Astrocyte of the spinal cord (primary cell): Measurements from ENCODE around the gene GNAI3.

ENCODE experiments used
- DNase-seq: peaks from one replicate; pipeline ENCODE4 v3.0.0; 2011; ENCODE audit warnings: low read depth, low spot score
- H3K4me3 ChIP-seq: 2 replicates; pipeline ENCODE4 v1.5.1; 2011; ENCODE audit warnings: low read depth, mild to moderate bottlenecking, low read length, moderate library complexity
- in situ Hi-C: cut with HindIII; loops from 2 replicates; pipeline ENCODE4 v1.10.0; 2017; ENCODE audit warnings: low sequenced_read_pairs
- TF ChIP-seq, protein P1 (sequence below): IDR thresholded peaks from 2 replicates; pipeline ENCODE4 v1.5.1; 2012; ENCODE audit warnings: low read depth, mild to moderate bottlenecking, low read length, inconsistent platforms

The GNAI3 gene

DNA sequence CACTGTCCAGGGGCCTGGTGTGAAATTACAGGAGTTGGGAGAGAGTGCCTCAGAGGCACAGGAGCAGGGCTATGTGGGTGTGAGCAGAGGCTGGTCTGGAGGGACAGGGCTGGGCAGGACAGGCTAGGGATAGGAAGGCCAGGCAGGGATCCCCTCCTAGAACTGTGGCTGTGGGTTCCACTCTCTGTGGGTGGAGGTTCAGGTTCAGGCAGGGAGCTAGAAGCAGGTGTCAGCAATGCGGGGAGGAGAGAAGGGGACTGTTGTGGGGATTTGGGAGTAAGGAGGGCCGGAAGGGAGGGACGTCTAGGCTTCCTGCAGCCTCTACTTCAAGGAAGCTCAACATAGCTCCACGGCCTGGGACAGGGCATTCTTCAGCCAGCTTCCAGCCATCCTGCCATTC lies 17.0 kb upstream of the GNAI3 start:
- TF ChIP-seq, protein P1, sequence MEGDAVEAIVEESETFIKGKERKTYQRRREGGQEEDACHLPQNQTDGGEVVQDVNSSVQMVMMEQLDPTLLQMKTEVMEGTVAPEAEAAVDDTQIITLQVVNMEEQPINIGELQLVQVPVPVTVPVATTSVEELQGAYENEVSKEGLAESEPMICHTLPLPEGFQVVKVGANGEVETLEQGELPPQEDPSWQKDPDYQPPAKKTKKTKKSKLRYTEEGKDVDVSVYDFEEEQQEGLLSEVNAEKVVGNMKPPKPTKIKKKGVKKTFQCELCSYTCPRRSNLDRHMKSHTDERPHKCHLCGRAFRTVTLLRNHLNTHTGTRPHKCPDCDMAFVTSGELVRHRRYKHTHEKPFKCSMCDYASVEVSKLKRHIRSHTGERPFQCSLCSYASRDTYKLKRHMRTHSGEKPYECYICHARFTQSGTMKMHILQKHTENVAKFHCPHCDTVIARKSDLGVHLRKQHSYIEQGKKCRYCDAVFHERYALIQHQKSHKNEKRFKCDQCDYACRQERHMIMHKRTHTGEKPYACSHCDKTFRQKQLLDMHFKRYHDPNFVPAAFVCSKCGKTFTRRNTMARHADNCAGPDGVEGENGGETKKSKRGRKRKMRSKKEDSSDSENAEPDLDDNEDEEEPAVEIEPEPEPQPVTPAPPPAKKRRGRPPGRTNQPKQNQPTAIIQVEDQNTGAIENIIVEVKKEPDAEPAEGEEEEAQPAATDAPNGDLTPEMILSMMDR = no peak
- DNase-seq = no peak
- H3K4me3 ChIP-seq = no peak overlapping the region
- in situ Hi-C loops = no loop called here

DNA sequence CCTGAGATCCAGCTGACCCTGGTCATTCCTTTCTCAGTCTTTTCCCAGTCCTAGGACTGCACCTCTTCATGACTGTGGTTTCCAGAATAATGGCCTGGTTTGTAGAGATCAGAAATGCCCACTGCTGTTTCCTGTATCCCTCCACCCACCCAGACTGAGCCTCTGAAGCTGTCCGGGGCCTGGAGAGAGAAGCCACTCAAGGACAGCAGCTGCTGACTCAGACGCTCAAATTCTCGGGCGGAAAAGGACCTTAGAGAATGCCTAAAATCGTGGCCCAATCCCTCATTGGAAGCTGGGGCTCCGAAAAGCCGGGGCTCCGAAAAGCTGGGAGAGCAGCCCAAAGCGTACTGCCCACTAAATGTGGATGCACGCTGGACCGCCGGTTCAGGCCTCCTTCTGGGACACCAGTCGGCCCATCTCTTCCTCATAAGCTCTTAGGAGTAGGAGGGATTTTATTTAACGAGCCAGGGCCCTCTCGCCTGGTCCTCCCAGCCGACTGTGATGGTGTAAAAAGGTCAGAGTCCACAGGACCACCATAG lies 16.5 kb upstream of the GNAI3 start:
- DNase-seq = no peak
- in situ Hi-C loops = no loop called here
- TF ChIP-seq, protein P1 = no peak
- no peak overlapping the region for H3K4me3 ChIP-seq

DNA sequence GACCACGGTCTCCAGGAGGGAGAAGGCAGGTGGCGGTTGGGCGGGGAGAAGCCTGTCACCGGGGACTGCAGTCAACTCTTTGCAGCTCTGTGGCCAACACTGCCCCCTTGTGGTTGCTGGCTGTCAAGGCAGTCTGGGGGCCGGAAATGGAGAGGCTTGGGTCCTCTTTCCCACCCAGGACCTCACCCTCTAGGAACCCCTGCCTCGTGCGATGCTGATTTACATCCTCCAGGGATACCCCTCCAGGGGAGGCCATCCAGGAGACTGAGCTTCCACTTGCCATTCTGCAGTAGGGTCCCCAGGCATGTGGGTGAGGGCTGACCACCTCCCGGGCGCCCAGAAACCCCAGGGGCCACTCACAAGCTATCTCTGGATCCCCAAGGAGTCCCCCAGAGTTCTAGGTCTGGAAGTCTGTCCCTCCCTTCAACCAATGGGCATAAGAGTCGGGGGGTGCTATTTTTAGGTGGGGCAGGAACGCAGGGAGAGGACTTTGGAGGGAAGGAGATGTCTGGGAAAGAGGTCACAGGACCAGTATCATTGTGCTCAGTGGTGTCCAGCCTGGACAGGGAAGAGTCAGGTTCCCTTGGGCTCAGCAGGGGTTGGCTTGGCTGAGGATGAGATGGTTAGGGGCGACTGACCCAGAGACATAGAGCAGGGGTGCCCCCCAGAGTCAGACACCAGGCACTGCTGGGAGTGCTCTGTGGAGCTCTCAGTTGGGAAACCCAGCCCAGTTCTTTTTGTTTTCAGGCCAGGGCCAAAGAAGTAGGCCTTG lies 15.9 kb upstream of the GNAI3 start:
- no peak overlapping the region for H3K4me3 ChIP-seq
- in situ Hi-C loops = no loop called here
- DNase-seq = peak; percentile 66
- TF ChIP-seq, protein P1 = peak; percentile 98

DNA sequence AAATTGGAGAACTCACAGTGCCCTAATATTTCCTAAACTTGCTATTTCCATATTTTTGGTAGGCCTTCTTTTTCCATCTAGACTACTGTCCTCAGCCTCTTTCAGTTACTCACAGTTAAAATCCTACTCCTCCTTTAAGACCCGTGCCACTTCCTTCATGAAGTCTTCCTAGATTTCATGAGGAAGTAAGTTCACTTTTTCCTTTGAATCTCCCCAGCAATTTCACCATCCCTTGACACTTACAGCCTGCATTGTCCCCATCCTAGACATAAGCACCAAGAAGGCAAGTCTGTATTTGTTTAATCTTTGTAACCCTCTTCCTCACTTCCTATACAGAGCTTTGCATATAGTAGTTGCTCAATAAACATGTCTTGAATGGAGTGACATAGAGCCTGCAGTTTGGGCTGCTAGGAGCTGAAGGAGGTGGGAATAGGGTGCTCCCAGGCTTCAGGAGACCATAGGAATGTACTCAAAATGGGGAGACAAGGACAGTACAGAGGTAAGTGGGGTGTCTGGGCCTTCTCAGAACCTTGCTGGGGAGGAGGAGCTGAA lies 14.0 kb upstream of the GNAI3 start:
- DNase-seq = no peak
- in situ Hi-C loops = no loop called here
- TF ChIP-seq, protein P1 = no peak
- H3K4me3 ChIP-seq = no peak overlapping the region

DNA sequence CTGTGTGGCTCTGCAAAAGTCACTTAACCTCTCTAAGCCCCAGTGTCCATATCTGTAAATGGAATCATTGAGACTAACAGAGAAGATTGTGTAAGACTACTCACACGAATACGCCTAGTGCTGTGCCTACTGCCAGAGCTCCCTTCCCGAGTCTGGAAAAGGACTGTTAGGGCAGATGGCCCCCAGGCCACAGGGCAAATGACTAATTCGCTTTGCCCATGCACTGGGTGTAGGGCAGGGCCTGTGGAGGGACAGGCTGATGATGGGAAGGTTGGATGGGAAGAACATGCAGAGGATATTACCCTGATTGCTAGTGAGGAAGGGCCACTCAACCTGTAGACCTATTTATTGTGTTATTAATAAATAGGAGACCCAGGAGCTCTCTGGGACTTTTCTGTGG lies 12.9 kb upstream of the GNAI3 start:
- TF ChIP-seq, protein P1 = no peak
- H3K4me3 ChIP-seq = no peak overlapping the region
- DNase-seq = no peak
- in situ Hi-C loops = no loop called here

DNA sequence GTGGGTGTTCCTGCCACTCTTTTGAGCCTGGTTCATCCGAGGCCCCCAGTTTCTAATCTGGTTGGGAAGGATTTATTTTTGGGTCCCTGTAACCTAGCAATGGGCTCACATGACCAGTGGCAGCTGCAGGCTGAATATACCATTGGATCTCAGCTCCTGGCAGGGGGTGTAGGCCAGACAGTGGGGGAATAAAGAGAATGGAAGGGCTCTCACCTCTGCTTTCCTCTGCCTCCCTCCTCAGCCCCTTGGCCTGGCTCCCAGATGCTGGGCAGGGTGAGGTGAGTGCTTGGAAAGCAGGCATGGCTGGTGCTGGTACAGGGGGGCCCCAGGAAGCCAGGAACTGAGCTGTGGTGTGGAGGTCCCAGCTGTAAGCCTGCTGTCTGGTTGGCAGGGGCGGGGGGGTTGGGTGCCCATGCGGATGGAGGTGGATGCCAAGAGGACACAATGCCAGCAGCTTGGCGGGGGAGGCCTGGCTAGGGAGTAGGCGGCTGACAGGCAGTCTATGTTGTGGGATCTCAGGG lies 12.4 kb upstream of the GNAI3 start:
- H3K4me3 ChIP-seq = no peak overlapping the region
- in situ Hi-C loops = no loop called here
- TF ChIP-seq, protein P1 = no peak
- DNase-seq = no peak
